ENCODE results near the gene VPS13C. TPM values are rescaled to one million over a fixed set of nuclear protein-coding genes. Genes with fewer than 3 reads are reported as not detected.

The VPS13C gene
- total RNA-seq, 2 donors from 2014 or later: 28.7 to 47.2 TPM

GRCh38 chr15:62079594-62079993, 19.3 kb upstream of the VPS13C start:
- TF ChIP-seq CTCF (conservative IDR thresholded peaks at IDR 0.05): no peak
- no peak overlapping the region for H3K4me3 Mint-ChIP-seq
- no peaks in the 10 kb centered on the region for H3K27me3 Mint-ChIP-seq (ENCODE audit: insufficient read depth)
- H3K27me3 ChIP-seq (ENCODE audit: control insufficient read depth, insufficient read depth, low read length, poor library complexity, severe bottlenecking): no peaks in the 10 kb centered on the region
- no peak overlapping the region for H3K27ac Mint-ChIP-seq
- peaks cover 22% of the 10 kb centered on the region for H3K9me3 Mint-ChIP-seq
- H3K27ac ChIP-seq (ENCODE audit: low read depth, low read length): no peak overlapping the region
- H3K36me3 ChIP-seq (ENCODE audit: control insufficient read depth, insufficient read depth, low read length): no peaks in the 10 kb centered on the region
- no peak overlapping the region for H3K4me3 ChIP-seq (ENCODE audit: low read length)
- no peaks in the 10 kb centered on the region for H3K4me1 ChIP-seq (ENCODE audit: control insufficient read depth, insufficient read depth, low read length)
- no peak overlapping the region for H3K9ac ChIP-seq (ENCODE audit: extremely low read depth, low read length, poor library complexity, severe bottlenecking)
- no peak for DNase-seq
- peaks cover 16% of the 10 kb centered on the region for H3K9me3 ChIP-seq (ENCODE audit: control insufficient read depth, low read length)
- peaks cover 8% of the 10 kb centered on the region for H3K36me3 Mint-ChIP-seq (ENCODE audit: low read depth)
- 80 to 92% methylated on average over 1 to 4 of the region's 4 CpGs for WGBS, 2 experiments (ENCODE audit: insufficient coverage in 1 of 2, insufficient read length in 1 of 2)
- H3K4me1 Mint-ChIP-seq: peaks cover 6% of the 10 kb centered on the region

GRCh38 chr15:62075595-62076277, 15.5 kb upstream of the VPS13C start:
- no peaks in the 10 kb centered on the region for H3K9me3 ChIP-seq (ENCODE audit: control insufficient read depth, low read length)
- H3K4me3 Mint-ChIP-seq: no peak overlapping the region
- peaks cover under 1% of the 10 kb centered on the region for H3K27me3 Mint-ChIP-seq (ENCODE audit: insufficient read depth)
- no peak overlapping the region for H3K4me3 ChIP-seq (ENCODE audit: low read length)
- 92 to 93% methylated on average over 3 to 9 of the region's 9 CpGs for WGBS, 2 experiments (ENCODE audit: insufficient coverage in 1 of 2, insufficient read length in 1 of 2)
- H3K4me1 ChIP-seq (ENCODE audit: control insufficient read depth, insufficient read depth, low read length): no peaks in the 10 kb centered on the region
- no peaks in the 10 kb centered on the region for H3K4me1 Mint-ChIP-seq
- no peak overlapping the region for H3K27ac ChIP-seq (ENCODE audit: low read depth, low read length)
- H3K9me3 Mint-ChIP-seq: no peaks in the 10 kb centered on the region
- no peak overlapping the region for H3K9ac ChIP-seq (ENCODE audit: extremely low read depth, low read length, poor library complexity, severe bottlenecking)
- no peaks in the 10 kb centered on the region for H3K36me3 Mint-ChIP-seq (ENCODE audit: low read depth)
- H3K27ac Mint-ChIP-seq: no peak overlapping the region
- DNase-seq: no peak
- H3K36me3 ChIP-seq (ENCODE audit: control insufficient read depth, insufficient read depth, low read length): no peaks in the 10 kb centered on the region
- peaks cover 2% of the 10 kb centered on the region for H3K27me3 ChIP-seq (ENCODE audit: control insufficient read depth, insufficient read depth, low read length, poor library complexity, severe bottlenecking)
- TF ChIP-seq CTCF (conservative IDR thresholded peaks at IDR 0.05): no peak

DNA sequence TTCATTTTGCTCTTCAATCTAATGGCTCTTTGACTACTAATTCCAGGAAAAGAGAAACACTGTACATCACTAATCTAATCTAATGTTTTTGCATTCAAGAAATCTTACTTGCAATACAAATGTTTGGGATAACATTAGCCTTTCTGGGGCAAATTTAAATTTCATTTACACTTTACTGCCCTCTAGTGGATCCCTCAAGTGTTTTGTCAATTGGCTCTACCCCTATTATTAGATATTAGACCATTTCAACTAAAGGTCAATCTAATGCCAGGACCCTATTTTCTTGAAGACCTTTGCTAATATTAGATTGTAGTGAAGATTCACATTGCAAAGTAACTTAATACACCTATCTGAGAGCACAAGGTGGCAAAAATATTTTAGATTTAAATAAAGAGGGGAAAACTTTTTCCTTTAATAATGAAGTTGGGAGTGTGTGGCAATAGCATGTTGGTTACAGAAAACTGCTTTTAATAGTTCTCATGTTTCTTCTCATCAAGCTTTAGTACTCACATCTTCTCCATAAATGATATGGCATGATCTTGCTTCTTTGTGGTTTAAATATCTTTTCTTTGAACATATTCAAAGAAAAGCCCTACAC, 11.6 kb upstream of the VPS13C start:
- peak; percentile 84 for TF ChIP-seq CTCF (conservative IDR thresholded peaks at IDR 0.05)
- Mint-ChIP-seq H3K27ac (no peak overlapping the region), H3K27me3 (ENCODE audit: insufficient read depth) (peaks cover 31% of the 10 kb centered on the region), H3K9me3 (no peaks in the 10 kb centered on the region), H3K4me3 (no peak overlapping the region), H3K4me1 (peaks cover 8% of the 10 kb centered on the region), H3K36me3 (ENCODE audit: low read depth) (no peaks in the 10 kb centered on the region)
- Histone ChIP-seq H3K36me3 (ENCODE audit: control insufficient read depth, insufficient read depth, low read length) (no peaks in the 10 kb centered on the region), H3K4me1 (ENCODE audit: control insufficient read depth, insufficient read depth, low read length) (no peaks in the 10 kb centered on the region), H3K9ac (ENCODE audit: extremely low read depth, low read length, poor library complexity, severe bottlenecking) (no peak overlapping the region), H3K4me3 (ENCODE audit: low read length) (no peak overlapping the region), H3K27me3 (ENCODE audit: control insufficient read depth, insufficient read depth, low read length, poor library complexity, severe bottlenecking) (peaks cover 38% of the 10 kb centered on the region), H3K27ac (ENCODE audit: low read depth, low read length) (no peak overlapping the region), H3K9me3 (ENCODE audit: control insufficient read depth, low read length) (no peaks in the 10 kb centered on the region)
- DNase-seq: no peak
